Endodermal cell (in vitro differentiated cells): Measurements from ENCODE around the gene RS1. TPM values are rescaled to one million over a fixed set of nuclear protein-coding genes. Genes with fewer than 3 reads are reported as not detected.

Experiments
- DNase-seq: peaks from one replicate; pipeline ENCODE4 v3.0.0-alpha.2; 2017
- H3K27ac ChIP-seq: 2 replicates; pipeline ENCODE4 v1.5.1; 2013; ENCODE audit warnings: mild to moderate bottlenecking, low read depth, low read length, moderate library complexity
- H3K27me3 ChIP-seq: 2 replicates; pipeline ENCODE4 v1.6.1; 2013; ENCODE audit warnings: mild to moderate bottlenecking, low read length, moderate library complexity; ENCODE audit not compliant: insufficient read depth, control insufficient read depth, poor library complexity, severe bottlenecking
- H3K36me3 ChIP-seq: 2 replicates; pipeline ENCODE4 v1.7.0; 2013; ENCODE audit warnings: mild to moderate bottlenecking, low read length, moderate library complexity; ENCODE audit not compliant: control insufficient read depth, insufficient read depth
- H3K4me1 ChIP-seq: one replicate; pipeline ENCODE4 v1.7.0; 2013; ENCODE audit warnings: low read length; ENCODE audit not compliant: control insufficient read depth, insufficient read depth
- H3K4me3 ChIP-seq: 2 replicates; pipeline ENCODE4 v1.5.1; 2013; ENCODE audit warnings: mild to moderate bottlenecking, low read length, moderate library complexity
- H3K9ac ChIP-seq: 2 replicates; pipeline ENCODE4 v1.6.1; 2013; ENCODE audit warnings: mild to moderate bottlenecking, low read length, moderate library complexity; ENCODE audit not compliant: poor library complexity, severe bottlenecking; ENCODE audit errors: extremely low read depth
- H3K9me3 ChIP-seq: 2 replicates; pipeline ENCODE4 v1.6.1; 2013; ENCODE audit warnings: mild to moderate bottlenecking, low read length, moderate library complexity; ENCODE audit not compliant: control insufficient read depth
- H3K27ac Mint-ChIP-seq: 2 replicates; pipeline ENCODE4 v1.8.0; 2020; ENCODE audit warnings: mixed read lengths
- H3K27me3 Mint-ChIP-seq: 2 replicates; pipeline ENCODE4 v1.8.0; 2021; ENCODE audit warnings: mild to moderate bottlenecking, mixed read lengths; ENCODE audit not compliant: insufficient read depth
- H3K36me3 Mint-ChIP-seq: 2 replicates; pipeline ENCODE4 v1.8.0; 2020; ENCODE audit warnings: low read depth, mixed read lengths
- H3K4me1 Mint-ChIP-seq: 2 replicates; pipeline ENCODE4 v1.8.0; 2020; ENCODE audit warnings: mixed read lengths
- H3K4me3 Mint-ChIP-seq: 2 replicates; pipeline ENCODE4 v1.8.0; 2020; ENCODE audit warnings: mild to moderate bottlenecking, moderate library complexity, mixed read lengths
- H3K9me3 Mint-ChIP-seq: 2 replicates; pipeline ENCODE4 v1.8.0; 2020; ENCODE audit warnings: mild to moderate bottlenecking, mixed read lengths
- CTCF ChIP-seq: fragments of 200-600 bp; sonication (generic); conservative IDR thresholded peaks from 2 replicates; pipeline ENCODE4 v1.5.0; 2021; ENCODE audit warnings: antibody characterized with exemption, mild to moderate bottlenecking
- WGBS, 2 experiments: methylation state at CpG; one replicate each; pipeline versions ENCODE4 v1.1.5 to v1.1.7; 2013; ENCODE audit warnings: missing lambda C conversion rate in 2 of 2, mixed read lengths in 1 of 2; ENCODE audit not compliant: insufficient coverage in 1 of 2, insufficient read length in 1 of 2; 5-methylcytosine and 5-hydroxymethylcytosine counted together
- long read RNA-seq, 4 experiments: library from polyadenylated mRNA in 2 of 4; library from RNA in 1 of 4; library from capped mRNA in 1 of 4; stranded (forward) in 3 of 4; unstranded in 1 of 4; transcript quantifications; one replicate each; pipeline ENCODE4 v2.0.0, GENCODE V29; 2020 to 2021; ENCODE audit warnings: inconsistent platforms in 1 of 4
- polyA plus RNA-seq, 2 experiments: library from polyadenylated mRNA; stranded (reverse); fragments of 50-300 nt; gene quantifications; one replicate each; pipeline ENCODE4 v1.2.3, GENCODE V29; 2013
- total RNA-seq, 2 donors: library from RNA; stranded (reverse); fragmentation: NEBNext Ultra II Directional in 1 of 2; extraction: Animal tissue kit (Norgen Biotek cat#: 25700) in 1 of 2; gene quantifications; 2 replicates in 1 of 2; 3 replicates in 1 of 2; pipeline ENCODE4 v1.2.1, GENCODE V29; 2021

The RS1 gene
- not detected for total RNA-seq
- not detected for polyA plus RNA-seq (2013, experiment 1 of 2)
- not detected for polyA plus RNA-seq (2013, experiment 2 of 2)
- long read RNA-seq, experiment 1 = 0 reads
- long read RNA-seq, experiment 2 = 0 reads
- long read RNA-seq, experiment 3 = 0 reads
- long read RNA-seq, experiment 4 = 0 reads

GRCh38 chrX:18672008-18672407, at the start of gene RS1:
RS1 (minus strand) TSS chrX:18672108; CDS start chrX:18672068, 40 bp downstream.
- 84 to 91% methylated on average over 5 to 6 of the region's 10 CpGs for WGBS, 2 experiments
- no peaks in the 10 kb centered on the region for H3K36me3 Mint-ChIP-seq

GRCh38 chrX:18719852-18720251, 47.9 kb upstream of the RS1 start:
- no peak overlapping the region for H3K27ac ChIP-seq
- H3K36me3 ChIP-seq = no peaks in the 10 kb centered on the region
- no peak overlapping the region for H3K4me3 ChIP-seq
- no peaks in the 10 kb centered on the region for H3K27me3 ChIP-seq
- no peak for TF ChIP-seq CTCF
- Mint-ChIP-seq H3K36me3 (no peaks in the 10 kb centered on the region), H3K4me1 (peaks cover 6% of the 10 kb centered on the region), H3K27me3 (no peaks in the 10 kb centered on the region), H3K27ac (no peak overlapping the region), H3K4me3 (no peak overlapping the region), H3K9me3 (peaks cover 50% of the 10 kb centered on the region)
- no peaks in the 10 kb centered on the region for H3K9me3 ChIP-seq
- DNase-seq = no peak
- H3K9ac ChIP-seq = no peak overlapping the region
- 100% methylated on average over 1 to 3 of the region's 4 CpGs for WGBS, 2 experiments
- no peaks in the 10 kb centered on the region for H3K4me1 ChIP-seq

More at GRCh38 chrX:18672008-18672407, at the start of gene RS1:
- no peaks in the 10 kb centered on the region for H3K9me3 ChIP-seq
- H3K4me3 Mint-ChIP-seq = no peak within 1 kb of the TSS
- peaks cover 48% of the 10 kb centered on the region for H3K9me3 Mint-ChIP-seq
- no peaks in the 10 kb centered on the region for H3K4me1 ChIP-seq
- H3K27me3 ChIP-seq = no peaks in the 10 kb centered on the region
- H3K27ac Mint-ChIP-seq = no peak within 1 kb of the TSS
- H3K27ac ChIP-seq = no peak within 1 kb of the TSS
- no peaks in the 10 kb centered on the region for H3K36me3 ChIP-seq
- DNase-seq = no peak
- H3K4me3 ChIP-seq = no peak within 1 kb of the TSS
- H3K9ac ChIP-seq = no peak within 1 kb of the TSS
- peaks cover 1% of the 10 kb centered on the region for H3K4me1 Mint-ChIP-seq
- TF ChIP-seq CTCF = no peak
- no peaks in the 10 kb centered on the region for H3K27me3 Mint-ChIP-seq

- Histone ChIP-seq H3K4me1 (no peaks in the 10 kb centered on the region), H3K4me3 (no peak overlapping the region), H3K9me3 (no peaks in the 10 kb centered on the region), H3K9ac (no peak overlapping the region), H3K36me3 (no peaks in the 10 kb centered on the region), H3K27me3 (no peaks in the 10 kb centered on the region), H3K27ac (no peak overlapping the region)
- WGBS, 2 experiments = 83 to 94% methylated on average over 2 to 9 of the region's 9 CpGs
- H3K27ac Mint-ChIP-seq = no peak overlapping the region
- no peaks in the 10 kb centered on the region for H3K27me3 Mint-ChIP-seq
- no peak overlapping the region for H3K4me3 Mint-ChIP-seq
- no peaks in the 10 kb centered on the region for H3K4me1 Mint-ChIP-seq
- TF ChIP-seq CTCF = no peak
- no peak for DNase-seq
- H3K36me3 Mint-ChIP-seq = no peaks in the 10 kb centered on the region
- H3K9me3 Mint-ChIP-seq = peaks cover 45% of the 10 kb centered on the region
Measured at GRCh38 chrX:18714910-18715309, 43.0 kb upstream of the RS1 start.
